ENCODE measurements around the gene ZNF512B.

GRCh38 chr20:63941282-63942081, 28.2 kb downstream of the ZNF512B start:
- TF ChIP-seq POLR2A (IDR thresholded peaks at IDR 0.05) (no peak), CTCF (IDR thresholded peaks at IDR 0.05) (no peak)

All from ovary (tissue), 3 donors.